Activated CD4-positive, alpha-beta memory T cell treated with anti-CD3 and anti-CD28 coated beads for 36 hours (primary cell): ENCODE data around the gene RPTOR. TPM values are rescaled to one million over a fixed set of nuclear protein-coding genes. Genes with fewer than 3 reads are reported as not detected.

Experiments
- CTCF ChIA-PET: fragments of 350-600 bp; sonication (Branson Sonifier 250); formaldehyde crosslinking; loops from one replicate; lab custom pipeline; 2021; ENCODE audit warnings: antibody characterized with exemption, inconsistent platforms; lab: Charles Lee
- POLR2A ChIA-PET: fragments of 350-600 bp; sonication (Branson Sonifier 250); formaldehyde crosslinking; loops from one replicate; lab custom pipeline; 2021; ENCODE audit warnings: antibody characterized with exemption; lab: Charles Lee
- DNase-seq: peaks from one replicate; pipeline ENCODE4 v3.0.0-alpha.2; 2020
- H3K27ac Mint-ChIP-seq: one replicate; pipeline ENCODE4 v1.8.0; 2021; ENCODE audit warnings: mixed read lengths
- H3K27me3 Mint-ChIP-seq: one replicate; pipeline ENCODE4 v1.8.0; 2021; ENCODE audit warnings: mixed read lengths
- H3K36me3 Mint-ChIP-seq: one replicate; pipeline ENCODE4 v1.8.0; 2021; ENCODE audit warnings: mixed read lengths
- H3K4me1 Mint-ChIP-seq: one replicate; pipeline ENCODE4 v1.8.0; 2021; ENCODE audit warnings: low read depth, mixed read lengths
- H3K4me3 Mint-ChIP-seq: one replicate; pipeline ENCODE4 v1.8.0; 2021; ENCODE audit warnings: mild to moderate bottlenecking, mixed read lengths
- H3K9me3 Mint-ChIP-seq: one replicate; pipeline ENCODE4 v1.8.0; 2021; ENCODE audit warnings: mixed read lengths
- intact Hi-C: fragments of 100-400 bp; cut with micrococcal nuclease; formaldehyde crosslinking; loops from one replicate; pipeline ENCODE4 v1.15.1; 2023
- total RNA-seq, 2 experiments: library from RNA; stranded (reverse); gene quantifications; one replicate each; pipeline ENCODE4 v1.2.3, GENCODE V29; 2021

The RPTOR gene
- total RNA-seq, 2 experiments from 2014 or later = 41.5 to 47.9 TPM

GRCh38 chr17:80773243-80773991 lies 228.8 kb downstream of the RPTOR start:
- Mint-ChIP-seq H3K9me3 (no peaks in the 10 kb centered on the region), H3K4me1 (peaks cover 30% of the 10 kb centered on the region), H3K27ac (no peak overlapping the region), H3K4me3 (no peak overlapping the region), H3K36me3 (peaks cover 31% of the 10 kb centered on the region), H3K27me3 (no peaks in the 10 kb centered on the region)
- ChIA-PET POLR2A (interaction anchor here (1.6 kb wide), 1 partner anchor 319 kb away, joined by 6 read pairs; no protein-coding TSS in a partner anchor), CTCF (no interaction called here)
- peak; percentile 8 for DNase-seq
- intact Hi-C loops = no loop called here

GRCh38 chr17:80774146-80774545 lies 229.5 kb downstream of the RPTOR start:
- intact Hi-C loops = no loop called here
- no peaks in the 10 kb centered on the region for H3K27me3 Mint-ChIP-seq
- ChIA-PET POLR2A (interaction anchor here (1.1 to 1.6 kb wide), 3 partner anchors 12 to 320 kb away, joined by 3 to 6 read pairs (median 4); no protein-coding TSS in a partner anchor), CTCF (interaction anchor here (0.8 kb wide), 1 partner anchor 199 kb away, joined by 3 read pairs; no protein-coding TSS in a partner anchor)
- H3K36me3 Mint-ChIP-seq = peaks cover 31% of the 10 kb centered on the region
- no peak overlapping the region for H3K27ac Mint-ChIP-seq
- no peaks in the 10 kb centered on the region for H3K9me3 Mint-ChIP-seq
- H3K4me1 Mint-ChIP-seq = peaks cover 36% of the 10 kb centered on the region
- peak overlapping the region; percentile 22 for H3K4me3 Mint-ChIP-seq
- DNase-seq = peak; percentile 7

GRCh38 chr17:80774643-80775281 lies 230.1 kb downstream of the RPTOR start:
- Mint-ChIP-seq H3K4me1 (peaks cover 40% of the 10 kb centered on the region), H3K27ac (peak overlapping the region; percentile 69), H3K4me3 (peak overlapping the region; percentile 22), H3K9me3 (no peaks in the 10 kb centered on the region), H3K36me3 (peaks cover 33% of the 10 kb centered on the region), H3K27me3 (no peaks in the 10 kb centered on the region)
- ChIA-PET POLR2A (interaction anchor here (1.1 to 1.6 kb wide), 3 partner anchors 13 to 320 kb away, joined by 3 to 6 read pairs (median 4); no protein-coding TSS in a partner anchor), CTCF (interaction anchor here (0.8 to 1.1 kb wide), 2 partner anchors 124 to 199 kb away, joined by 3 read pairs; no protein-coding TSS in a partner anchor)
- peak; percentile 37 for DNase-seq
- intact Hi-C loops = no loop called here

- peaks cover 50% of the 10 kb centered on the region for H3K4me1 Mint-ChIP-seq
- H3K36me3 Mint-ChIP-seq = peaks cover 30% of the 10 kb centered on the region
- no peak overlapping the region for H3K27ac Mint-ChIP-seq
- intact Hi-C loops = no loop called here
- H3K4me3 Mint-ChIP-seq = no peak overlapping the region
- H3K9me3 Mint-ChIP-seq = no peaks in the 10 kb centered on the region
- H3K27me3 Mint-ChIP-seq = no peaks in the 10 kb centered on the region
- POLR2A ChIA-PET = interaction anchor here (0.6 kb wide), 1 partner anchor 163 kb away, joined by 3 read pairs; no protein-coding TSS in a partner anchor
- CTCF ChIA-PET = no interaction called here
- DNase-seq = no peak
These were observed 231.2 kb downstream of the RPTOR start for GRCh38 chr17:80775863-80776262.

GRCh38 chr17:80777274-80777673 lies 232.6 kb downstream of the RPTOR start:
- H3K27me3 Mint-ChIP-seq = no peaks in the 10 kb centered on the region
- H3K4me1 Mint-ChIP-seq = peaks cover 57% of the 10 kb centered on the region
- H3K4me3 Mint-ChIP-seq = no peak overlapping the region
- intact Hi-C loops = no loop called here
- CTCF ChIA-PET = no interaction called here
- POLR2A ChIA-PET = no interaction called here
- no peak for DNase-seq
- H3K9me3 Mint-ChIP-seq = no peaks in the 10 kb centered on the region
- no peak overlapping the region for H3K27ac Mint-ChIP-seq
- H3K36me3 Mint-ChIP-seq = peaks cover 26% of the 10 kb centered on the region

- H3K4me1 Mint-ChIP-seq = peaks cover 68% of the 10 kb centered on the region
- H3K9me3 Mint-ChIP-seq = no peaks in the 10 kb centered on the region
- no peak for DNase-seq
- peaks cover 26% of the 10 kb centered on the region for H3K36me3 Mint-ChIP-seq
- intact Hi-C loops = no loop called here
- H3K27ac Mint-ChIP-seq = peak overlapping the region; percentile 35
- CTCF ChIA-PET = no interaction called here
- POLR2A ChIA-PET = no interaction called here
- H3K27me3 Mint-ChIP-seq = no peaks in the 10 kb centered on the region
- H3K4me3 Mint-ChIP-seq = no peak overlapping the region
These were observed 234.1 kb downstream of the RPTOR start for GRCh38 chr17:80778716-80779115.

- Mint-ChIP-seq H3K4me3 (no peak overlapping the region), H3K27me3 (no peaks in the 10 kb centered on the region), H3K9me3 (no peaks in the 10 kb centered on the region), H3K27ac (peak overlapping the region; percentile 42), H3K36me3 (peaks cover 24% of the 10 kb centered on the region), H3K4me1 (peaks cover 72% of the 10 kb centered on the region)
- ChIA-PET CTCF (interaction anchor here (1.2 to 2.3 kb wide), 2 partner anchors 12 to 118 kb away, joined by 3 to 13 read pairs; no protein-coding TSS in a partner anchor), POLR2A (interaction anchor here (1.8 kb wide), 1 partner anchor 9 kb away, joined by 3 read pairs; no protein-coding TSS in a partner anchor)
- DNase-seq = no peak
- intact Hi-C loops = no loop called here
These were observed 234.7 kb downstream of the RPTOR start for GRCh38 chr17:80779336-80779735.

GRCh38 chr17:80779961-80780380 lies 235.3 kb downstream of the RPTOR start:
- intact Hi-C loops = loop anchor here (1.0 kb wide), 2 partner anchors 11 to 19 kb away; no protein-coding TSS in a partner anchor
- Mint-ChIP-seq H3K36me3 (peaks cover 22% of the 10 kb centered on the region), H3K9me3 (no peaks in the 10 kb centered on the region), H3K27ac (peak overlapping the region; percentile 87), H3K4me1 (peaks cover 68% of the 10 kb centered on the region), H3K4me3 (no peak overlapping the region), H3K27me3 (no peaks in the 10 kb centered on the region)
- CTCF ChIA-PET = interaction anchor here (1.2 to 2.3 kb wide), 3 partner anchors 12 to 204 kb away, joined by 3 to 13 read pairs (median 4); no protein-coding TSS in a partner anchor
- DNase-seq = no peak
- POLR2A ChIA-PET = interaction anchor here (0.6 to 1.8 kb wide), 5 partner anchors 9 to 130 kb away, joined by 3 to 4 read pairs (median 3); no protein-coding TSS in a partner anchor

- POLR2A ChIA-PET = interaction anchor here (0.6 to 1.8 kb wide), 8 partner anchors 10 to 130 kb away, joined by 3 to 4 read pairs (median 3); no protein-coding TSS in a partner anchor
- H3K9me3 Mint-ChIP-seq = no peaks in the 10 kb centered on the region
These were observed 236.0 kb downstream of the RPTOR start for GRCh38 chr17:80780381-80781198.

GRCh38 chr17:80781211-80781610 lies 236.6 kb downstream of the RPTOR start:
- peaks cover 75% of the 10 kb centered on the region for H3K4me1 Mint-ChIP-seq
- peak overlapping the region; percentile 87 for H3K27ac Mint-ChIP-seq
- peaks cover 17% of the 10 kb centered on the region for H3K36me3 Mint-ChIP-seq
- peak overlapping the region; percentile 69 for H3K4me3 Mint-ChIP-seq
- H3K9me3 Mint-ChIP-seq = no peaks in the 10 kb centered on the region
- no peaks in the 10 kb centered on the region for H3K27me3 Mint-ChIP-seq
- POLR2A ChIA-PET = interaction anchor here (0.8 to 1.8 kb wide), 7 partner anchors 10 to 112 kb away, joined by 3 to 4 read pairs (median 3); no protein-coding TSS in a partner anchor
- intact Hi-C loops = no loop called here
- peak; percentile 34 for DNase-seq
- CTCF ChIA-PET = interaction anchor here (1.0 to 2.3 kb wide), 5 partner anchors 11 to 206 kb away, joined by 3 to 13 read pairs (median 3); no protein-coding TSS in a partner anchor

More at GRCh38 chr17:80780381-80781198, 236.0 kb downstream of the RPTOR start:
- peaks cover 17% of the 10 kb centered on the region for H3K36me3 Mint-ChIP-seq
- peak overlapping the region; percentile 87 for H3K27ac Mint-ChIP-seq
- H3K4me3 Mint-ChIP-seq = peak overlapping the region; percentile 69
- H3K27me3 Mint-ChIP-seq = no peaks in the 10 kb centered on the region
- intact Hi-C loops = loop anchor here (1.0 kb wide), 2 partner anchors 11 to 19 kb away; no protein-coding TSS in a partner anchor
- peak; percentile 83 for DNase-seq
- CTCF ChIA-PET = interaction anchor here (1.2 to 2.3 kb wide), 5 partner anchors 11 to 205 kb away, joined by 3 to 13 read pairs (median 3); no protein-coding TSS in a partner anchor
- H3K4me1 Mint-ChIP-seq = peaks cover 69% of the 10 kb centered on the region
